Motor neuron (in vitro differentiated cells): ENCODE data around the gene ITPKB. TPM values are rescaled to one million over a fixed set of nuclear protein-coding genes. Genes with fewer than 3 reads are reported as not detected.
"Not testable (repeated sequence)": the region's sequence is repeated elsewhere in the genome, so short reads cannot be mapped to it uniquely, and the experiment has no call there.

Experiments used
- ATAC-seq, 8 experiments: fragments of 200-7000 bp; cut with Tn5 transposase; replicated peaks in 6 of 8; 2 replicates each; pipeline ENCODE4 v1.8.0; 2021; ENCODE audit warnings: mild to moderate bottlenecking in 8 of 8, moderate library complexity in 8 of 8
- H3K27ac ChIP-seq, 2 donors: fragments of 250-450 bp; sonication (Bioruptor Pico); 2 replicates each; pipeline ENCODE4 v1.9.0; 2021; ENCODE audit warnings: antibody characterized with exemption in 2 of 2, mild to moderate bottlenecking in 2 of 2, moderate library complexity in 1 of 2
- H3K4me1 ChIP-seq, 2 donors: fragments of 250-450 bp; sonication (Bioruptor Pico); replicated peaks in 1 of 2; 2 replicates each; pipeline ENCODE4 v1.6.1; 2021; ENCODE audit warnings: antibody characterized with exemption in 2 of 2, mild to moderate bottlenecking in 2 of 2, moderate library complexity in 1 of 2
- H3K4me3 ChIP-seq, 5 donors: fragments of 250-450 bp; sonication (Bioruptor Pico); 2 replicates each; pipeline ENCODE4 v1.9.0; 2021; ENCODE audit warnings: antibody characterized with exemption in 5 of 5, mild to moderate bottlenecking in 5 of 5, moderate library complexity in 4 of 5
- WGBS, 10 experiments: fragments of 450-650 bp; shearing (Covaris generic); methylation state at CpG; one replicate each; pipeline ENCODE4 v1.0.0; 2022; 5-methylcytosine and 5-hydroxymethylcytosine counted together
- in situ Hi-C, 9 experiments: fragments of 400-800 bp; cut with MboI; loops; one replicate each; pipeline ENCODE4 v1.15.0; 2021; ENCODE audit warnings: low sequenced_read_pairs in 9 of 9, low pct_unique_long_range_greater_than_20kb in 2 of 9; ENCODE audit not compliant: unreplicated experiment in 9 of 9
- total RNA-seq, 8 experiments: library from RNA; unstranded; fragments of 300-600 nt; gene quantifications; 2 replicates each; pipeline versions ENCODE4 v1.2.3 to v1.2.4, GENCODE V29; 2022

The ITPKB gene
- total RNA-seq, 8 experiments from 2014 or later: 0.54 to 48.6 (median 3.4) TPM

GRCh38 chr1:226627050-226627755 lies 111.9 kb downstream of the ITPKB start:
- Histone ChIP-seq H3K4me3 (no peak overlapping the region), H3K27ac (no peak overlapping the region), H3K4me1 (peaks cover 6% of the 10 kb centered on the region in 2 donors)
- 17 to 93% (median 79%) methylated on average over 1 to 6 of the region's 6 CpGs for WGBS, 10 experiments
- ATAC-seq: no peak
- in situ Hi-C loops: loop anchor here in 6 of 9 experiments (25.0 kb wide), 3 partner anchors 210 to 810 kb away; partner anchors contain the start of gene COQ8A (in 1 of the 6)

GRCh38 chr1:226626577-226626956 lies 112.5 kb downstream of the ITPKB start:
- in situ Hi-C loops: loop anchor here in 6 of 9 experiments (25.0 kb wide), 3 partner anchors 211 to 811 kb away; partner anchors contain the start of gene COQ8A (in 1 of the 6)
- ATAC-seq: peak; percentile 17 to 98 (median 44)
- 0 to 27% (median 16%) methylated on average over 1 to 11 of the region's 11 CpGs; no CpG with 5 or more reads in 2 of the 10 experiments for WGBS, 10 experiments
- Histone ChIP-seq H3K4me1 (peaks cover 6% of the 10 kb centered on the region in 2 donors), H3K4me3 (no peak overlapping the region), H3K27ac (no peak overlapping the region)

- no peak overlapping the region for H3K4me3 ChIP-seq
- no peak overlapping the region for H3K27ac ChIP-seq
Measured at GRCh38 chr1:226625832-226626576, 113.1 kb downstream of the ITPKB start.

GRCh38 chr1:226625326-226625725 lies 113.8 kb downstream of the ITPKB start:
- no peak overlapping the region for H3K4me3 ChIP-seq
- H3K4me1 ChIP-seq: peaks cover 6% of the 10 kb centered on the region in 2 donors
- 47 to 100% (median 86%) methylated on average over 1 to 4 of the region's 6 CpGs; no CpG with 5 or more reads in 2 of the 10 experiments for WGBS, 10 experiments
- no peak overlapping the region for H3K27ac ChIP-seq
- no peak for ATAC-seq
- in situ Hi-C loops: loop anchor here in 6 of 9 experiments (25.0 kb wide), 3 partner anchors 212 to 812 kb away; partner anchors contain the start of gene COQ8A (in 1 of the 6)

More at GRCh38 chr1:226625832-226626576, 113.1 kb downstream of the ITPKB start:
- 0 to 88% (median 76%) methylated on average over 1 to 10 of the region's 10 CpGs; no CpG with 5 or more reads in 3 of the 10 experiments for WGBS, 10 experiments
- in situ Hi-C loops: loop anchor here in 6 of 9 experiments (25.0 kb wide), 3 partner anchors 211 to 811 kb away; partner anchors contain the start of gene COQ8A (in 1 of the 6)
- peaks cover 6% of the 10 kb centered on the region in 2 donors for H3K4me1 ChIP-seq
- peak in 4 of 8 experiments; percentile 8 to 61 (median 38) for ATAC-seq

- in situ Hi-C loops: no loop called here
- H3K4me1 ChIP-seq: peaks cover 6% of the 10 kb centered on the region in 2 donors
- no peak for ATAC-seq
- no peak overlapping the region for H3K4me3 ChIP-seq
- no peak overlapping the region for H3K27ac ChIP-seq
- 12 to 91% (median 56%) methylated on average over 2 to 5 of the region's 5 CpGs; no CpG with 5 or more reads in 4 of the 10 experiments for WGBS, 10 experiments
Measured at GRCh38 chr1:226624526-226624925, 114.6 kb downstream of the ITPKB start.

- ATAC-seq: no peak
- Histone ChIP-seq H3K4me1 (no peaks in the 10 kb centered on the region), H3K27ac (no peak overlapping the region), H3K4me3 (no peak overlapping the region)
- in situ Hi-C loops: no loop called here
Measured at GRCh38 chr1:226622012-226622411, 117.1 kb downstream of the ITPKB start.

- 67 to 95% (median 85%) methylated on average over 1 to 6 of the region's 7 CpGs; no CpG with 5 or more reads in 4 of the 10 experiments for WGBS, 10 experiments
- no peak for ATAC-seq
- in situ Hi-C loops: no loop called here
- H3K27ac ChIP-seq: no peak overlapping the region
- H3K4me3 ChIP-seq: no peak overlapping the region
- no peaks in the 10 kb centered on the region for H3K4me1 ChIP-seq
Measured at GRCh38 chr1:226619031-226619430, 120.1 kb downstream of the ITPKB start.

- Histone ChIP-seq H3K4me3 (no peak overlapping the region), H3K4me1 (no peaks in the 10 kb centered on the region), H3K27ac (no peak overlapping the region)
- ATAC-seq: no peak
- WGBS, 10 experiments: 0 to 100% (median 76%) methylated on average over 1 to 5 of the region's 5 CpGs; no CpG with 5 or more reads in 3 of the 10 experiments
- in situ Hi-C loops: no loop called here
Measured at GRCh38 chr1:226618380-226618779, 120.7 kb downstream of the ITPKB start.

GRCh38 chr1:226617719-226618118 lies 121.4 kb downstream of the ITPKB start:
- H3K4me3 ChIP-seq, in situ Hi-C loops, ATAC-seq, H3K4me1 ChIP-seq, H3K27ac ChIP-seq: not testable (repeated sequence)
- 30 to 100% (median 73%) methylated on average over 1 of the region's 1 CpG; no CpG with 5 or more reads in 3 of the 10 experiments for WGBS, 10 experiments

GRCh38 chr1:226617109-226617508 lies 122.0 kb downstream of the ITPKB start:
- Histone ChIP-seq H3K4me1 (no peaks in the 10 kb centered on the region), H3K4me3 (no peak overlapping the region), H3K27ac (no peak overlapping the region)
- in situ Hi-C loops: no loop called here
- WGBS, 10 experiments: 0 to 100% (median 89%) methylated on average over 1 to 8 of the region's 8 CpGs; no CpG with 5 or more reads in 4 of the 10 experiments
- no peak for ATAC-seq

GRCh38 chr1:226616636-226617035 lies 122.4 kb downstream of the ITPKB start:
- Histone ChIP-seq H3K4me3 (no peak overlapping the region), H3K4me1 (no peaks in the 10 kb centered on the region), H3K27ac (no peak overlapping the region)
- in situ Hi-C loops: no loop called here
- WGBS, 10 experiments: 31 to 89% (median 59%) methylated on average over 1 of the region's 1 CpG; no CpG with 5 or more reads in 6 of the 10 experiments
- ATAC-seq: no peak

- ATAC-seq: no peak
- no peak overlapping the region for H3K27ac ChIP-seq
- H3K4me3 ChIP-seq: no peak overlapping the region
- in situ Hi-C loops: no loop called here
- 0 to 93% (median 63%) methylated on average over 1 to 7 of the region's 9 CpGs; no CpG with 5 or more reads in 2 of the 10 experiments for WGBS, 10 experiments
- no peaks in the 10 kb centered on the region for H3K4me1 ChIP-seq
Measured at GRCh38 chr1:226615876-226616275, 123.2 kb downstream of the ITPKB start.

- H3K4me3 ChIP-seq, H3K4me1 ChIP-seq, in situ Hi-C loops, ATAC-seq, H3K27ac ChIP-seq: not testable (repeated sequence)
- WGBS, 10 experiments: 31 to 86% (median 79%) methylated on average over 2 to 6 of the region's 6 CpGs; no CpG with 5 or more reads in 3 of the 10 experiments
Measured at GRCh38 chr1:226611980-226612379, 127.1 kb downstream of the ITPKB start.
